Osteoblast (primary cell): Measurements from ENCODE around the gene FEM1B. TPM values are rescaled to one million over a fixed set of nuclear protein-coding genes. Genes with fewer than 3 reads are reported as not detected.
A peak's percentile ranks its signal among the peaks of the same experiment; 100 is the strongest.

ENCODE experiments used
- DNase-seq: peaks from one replicate; pipeline ENCODE4 v3.0.0; 2011; ENCODE audit warnings: low spot score, mixed read lengths; ENCODE audit not compliant: insufficient read length; ENCODE audit errors: missing footprints
- H2AFZ ChIP-seq: 2 replicates; pipeline ENCODE4 v1.6.0; 2011; ENCODE audit warnings: mild to moderate bottlenecking, low read length
- H3K27ac ChIP-seq: 2 replicates; pipeline ENCODE4 v1.5.1; 2011; ENCODE audit warnings: mild to moderate bottlenecking, low read depth, low read length, moderate library complexity
- H3K27me3 ChIP-seq: 2 replicates; pipeline ENCODE4 v1.6.0; 2012; ENCODE audit warnings: mild to moderate bottlenecking, control low read depth, inconsistent platforms, low read length, moderate library complexity; ENCODE audit not compliant: insufficient read depth
- H3K36me3 ChIP-seq: 2 replicates; pipeline ENCODE4 v1.5.1; 2011; ENCODE audit warnings: mild to moderate bottlenecking, low read length, control low read depth, moderate library complexity; ENCODE audit not compliant: insufficient read depth
- H3K4me1 ChIP-seq: 2 replicates; pipeline ENCODE4 v1.5.1; 2011; ENCODE audit warnings: mild to moderate bottlenecking, low read length, control low read depth, moderate library complexity; ENCODE audit not compliant: insufficient read depth
- H3K4me2 ChIP-seq: 2 replicates; pipeline ENCODE4 v1.6.0; 2011; ENCODE audit warnings: mild to moderate bottlenecking, low read length; ENCODE audit not compliant: insufficient read depth
- H3K4me3 ChIP-seq: fragments of 200-600 bp; sonication (generic); 3 replicates; pipeline ENCODE4 v1.5.1; 2012; ENCODE audit warnings: mild to moderate bottlenecking, low read length, inconsistent platforms; ENCODE audit not compliant: insufficient read depth
- H3K79me2 ChIP-seq: 2 replicates; pipeline ENCODE4 v1.6.0; 2012; ENCODE audit warnings: mild to moderate bottlenecking, low read length, control low read depth, inconsistent platforms; ENCODE audit not compliant: insufficient read depth
- H3K9me3 ChIP-seq: 2 replicates; pipeline ENCODE4 v1.5.1; 2011; ENCODE audit warnings: low read depth, low read length, control low read depth
- H4K20me1 ChIP-seq: 2 replicates; pipeline ENCODE4 v1.6.0; 2012; ENCODE audit warnings: mild to moderate bottlenecking, low read length, control low read depth; ENCODE audit not compliant: insufficient read depth
- CTCF ChIP-seq: IDR thresholded peaks from 2 replicates; pipeline ENCODE4 v1.5.1; 2011; ENCODE audit warnings: mild to moderate bottlenecking, low read depth, low read length, moderate library complexity; ENCODE audit errors: extremely low read depth
- total RNA-seq: library from RNA; depleted of rRNA; stranded (reverse); fragments of >200 nt; gene quantifications from 2 replicates; pipeline ENCODE4 v1.2.3, GENCODE V29; 2012

The FEM1B gene
- total RNA-seq, 1 donor: 35.5 TPM

- Histone ChIP-seq H3K4me3 (no peak overlapping the region), H3K9me3 (no peaks in the 10 kb centered on the region), H3K27me3 (no peaks in the 10 kb centered on the region), H4K20me1 (peaks cover 5% of the 10 kb centered on the region), H3K4me2 (no peak overlapping the region), H2AFZ (no peak overlapping the region), H3K36me3 (peaks cover 84% of the 10 kb centered on the region), H3K27ac (peak overlapping the region; percentile 13), H3K79me2 (peaks cover 5% of the 10 kb centered on the region), H3K4me1 (peaks cover 11% of the 10 kb centered on the region)
- DNase-seq: no peak
- no peak for TF ChIP-seq CTCF
Observed at GRCh38 chr15:68301301-68301700, 23.8 kb downstream of the FEM1B start.

GRCh38 chr15:68302729-68303128 is 25.2 kb downstream of the FEM1B start:
- TF ChIP-seq CTCF: no peak
- Histone ChIP-seq H3K79me2 (peaks cover 2% of the 10 kb centered on the region), H3K36me3 (peaks cover 89% of the 10 kb centered on the region), H3K27me3 (no peaks in the 10 kb centered on the region), H4K20me1 (peaks cover 5% of the 10 kb centered on the region), H3K9me3 (no peaks in the 10 kb centered on the region), H3K27ac (no peak overlapping the region), H3K4me3 (no peak overlapping the region), H3K4me1 (peaks cover 18% of the 10 kb centered on the region), H2AFZ (no peak overlapping the region), H3K4me2 (no peak overlapping the region)
- no peak for DNase-seq

GRCh38 chr15:68303134-68303533 is 25.6 kb downstream of the FEM1B start:
- H3K27me3 ChIP-seq: no peaks in the 10 kb centered on the region
- peaks cover 88% of the 10 kb centered on the region for H3K36me3 ChIP-seq
- H3K27ac ChIP-seq: no peak overlapping the region
- H3K4me3 ChIP-seq: no peak overlapping the region
- no peak overlapping the region for H2AFZ ChIP-seq
- peaks cover 5% of the 10 kb centered on the region for H4K20me1 ChIP-seq
- no peak overlapping the region for H3K4me2 ChIP-seq
- no peaks in the 10 kb centered on the region for H3K79me2 ChIP-seq
- no peak for TF ChIP-seq CTCF
- no peak for DNase-seq
- H3K9me3 ChIP-seq: no peaks in the 10 kb centered on the region
- H3K4me1 ChIP-seq: peaks cover 18% of the 10 kb centered on the region

GRCh38 chr15:68303560-68304436 is 26.3 kb downstream of the FEM1B start:
- no peak for TF ChIP-seq CTCF
- no peak for DNase-seq
- Histone ChIP-seq H3K4me3 (no peak overlapping the region), H3K79me2 (no peaks in the 10 kb centered on the region), H3K9me3 (no peaks in the 10 kb centered on the region), H3K4me1 (peaks cover 18% of the 10 kb centered on the region), H3K4me2 (no peak overlapping the region), H3K36me3 (peaks cover 86% of the 10 kb centered on the region), H2AFZ (no peak overlapping the region), H4K20me1 (peaks cover 5% of the 10 kb centered on the region), H3K27ac (no peak overlapping the region), H3K27me3 (no peaks in the 10 kb centered on the region)
